Activated CD4-positive, alpha-beta T cell treated with anti-CD3 and anti-CD28 coated beads, Interleukin-2, amount 10 ng/mL, durations not matched to agents 24 days and 14 days (primary cell): ENCODE results near the gene TPCN2. TPM values are rescaled to one million over a fixed set of nuclear protein-coding genes. Genes with fewer than 3 reads are reported as not detected.
"Not testable (repeated sequence)": the region's sequence is repeated elsewhere in the genome, so short reads cannot be mapped to it uniquely, and the experiment has no call there.

Experiments
- DNase-seq: peaks from one replicate; pipeline ENCODE4 v3.0.0; 2022
- H3K27ac Mint-ChIP-seq: one replicate; pipeline ENCODE4 v1.8.0; 2022; ENCODE audit warnings: mild to moderate bottlenecking, mixed read lengths
- H3K27me3 Mint-ChIP-seq: one replicate; pipeline ENCODE4 v1.8.0; 2022; ENCODE audit warnings: mixed read lengths
- H3K36me3 Mint-ChIP-seq: one replicate; pipeline ENCODE4 v1.8.0; 2022; ENCODE audit warnings: low read depth, mild to moderate bottlenecking, mixed read lengths
- H3K4me1 Mint-ChIP-seq: one replicate; pipeline ENCODE4 v1.8.0; 2021; ENCODE audit warnings: mixed read lengths
- H3K4me3 Mint-ChIP-seq: one replicate; pipeline ENCODE4 v1.8.0; 2022; ENCODE audit warnings: mild to moderate bottlenecking, moderate library complexity, mixed read lengths
- H3K9me3 Mint-ChIP-seq: one replicate; pipeline ENCODE4 v1.8.0; 2021; ENCODE audit warnings: mixed read lengths
- intact Hi-C: fragments of 100-400 bp; cut with micrococcal nuclease; formaldehyde crosslinking; loops from one replicate; pipeline ENCODE4 v1.15.1; 2023
- total RNA-seq: library from RNA; stranded (reverse); gene quantifications from 2 replicates; pipeline ENCODE4 v1.2.3, GENCODE V29; 2022

TPCN2 gene
- total RNA-seq, 1 donor from 2014 or later, result 15.7 TPM

- H3K9me3 Mint-ChIP-seq, result peaks cover 31% of the 10 kb centered on the region
- H3K4me3 Mint-ChIP-seq, result no peak overlapping the region
- no peaks in the 10 kb centered on the region for H3K27me3 Mint-ChIP-seq
- H3K4me1 Mint-ChIP-seq, result peaks cover 11% of the 10 kb centered on the region
- no peak overlapping the region for H3K27ac Mint-ChIP-seq
- no peak for DNase-seq
- H3K36me3 Mint-ChIP-seq, result no peaks in the 10 kb centered on the region
- intact Hi-C loops, result no loop called here
Observed at GRCh38 chr11:69148806-69149205, 100.1 kb downstream of the TPCN2 start.

GRCh38 chr11:69149338-69150045 is 100.8 kb downstream of the TPCN2 start:
- H3K27me3 Mint-ChIP-seq, H3K27ac Mint-ChIP-seq, intact Hi-C loops, H3K4me1 Mint-ChIP-seq, H3K4me3 Mint-ChIP-seq, H3K36me3 Mint-ChIP-seq, DNase-seq: not testable (repeated sequence)
- H3K9me3 Mint-ChIP-seq, result peaks cover 27% of the 10 kb centered on the region

DNA sequence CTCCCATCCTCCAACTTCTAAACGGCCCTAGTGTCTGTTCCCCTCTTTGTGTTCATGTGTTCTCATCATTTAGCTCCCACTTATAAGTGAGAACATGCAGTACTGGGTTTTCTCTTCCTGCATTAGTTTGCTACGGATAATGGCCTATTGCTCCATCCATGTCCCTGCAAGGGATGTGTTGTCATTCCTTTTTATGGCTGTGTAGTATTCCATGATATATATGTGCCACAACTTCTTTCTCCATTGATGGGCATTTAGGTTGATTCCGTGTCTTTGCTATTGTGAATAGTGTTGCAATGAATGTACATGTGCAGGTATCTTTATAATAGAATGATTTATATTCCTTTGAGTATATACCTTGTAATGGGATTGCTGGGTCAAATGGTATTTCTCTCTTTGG is 101.4 kb downstream of the TPCN2 start:
- Mint-ChIP-seq H3K9me3 (peaks cover 22% of the 10 kb centered on the region), H3K36me3 (no peaks in the 10 kb centered on the region), H3K27ac (no peak overlapping the region), H3K4me3 (no peak overlapping the region), H3K4me1 (peaks cover 3% of the 10 kb centered on the region), H3K27me3 (no peaks in the 10 kb centered on the region)
- no peak for DNase-seq
- intact Hi-C loops, result no loop called here

DNA sequence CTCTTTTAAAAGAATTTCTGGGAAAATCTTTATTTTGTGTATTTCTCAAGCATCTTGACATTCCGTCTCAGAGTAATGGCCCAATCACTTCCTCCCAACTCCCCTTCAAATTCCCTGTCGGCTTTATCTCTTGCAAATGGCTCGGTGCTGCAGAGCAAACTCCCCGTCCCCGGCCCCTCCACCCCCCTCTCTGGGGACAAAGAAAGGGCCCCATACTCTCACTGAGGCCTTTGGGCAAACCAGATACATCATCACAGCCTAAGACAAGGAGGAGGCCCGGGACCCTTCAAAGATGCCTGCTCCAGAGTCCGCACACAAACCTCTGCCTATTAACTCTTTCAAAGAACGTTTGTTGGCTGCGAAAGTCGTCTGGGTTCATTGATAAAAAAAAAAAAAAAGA is 103.1 kb downstream of the TPCN2 start:
- peaks cover 3% of the 10 kb centered on the region for H3K4me1 Mint-ChIP-seq
- peaks cover 11% of the 10 kb centered on the region for H3K9me3 Mint-ChIP-seq
- no peaks in the 10 kb centered on the region for H3K27me3 Mint-ChIP-seq
- H3K4me3 Mint-ChIP-seq, result no peak overlapping the region
- H3K27ac Mint-ChIP-seq, result no peak overlapping the region
- intact Hi-C loops, result no loop called here
- H3K36me3 Mint-ChIP-seq, result no peaks in the 10 kb centered on the region
- DNase-seq, result no peak

DNA sequence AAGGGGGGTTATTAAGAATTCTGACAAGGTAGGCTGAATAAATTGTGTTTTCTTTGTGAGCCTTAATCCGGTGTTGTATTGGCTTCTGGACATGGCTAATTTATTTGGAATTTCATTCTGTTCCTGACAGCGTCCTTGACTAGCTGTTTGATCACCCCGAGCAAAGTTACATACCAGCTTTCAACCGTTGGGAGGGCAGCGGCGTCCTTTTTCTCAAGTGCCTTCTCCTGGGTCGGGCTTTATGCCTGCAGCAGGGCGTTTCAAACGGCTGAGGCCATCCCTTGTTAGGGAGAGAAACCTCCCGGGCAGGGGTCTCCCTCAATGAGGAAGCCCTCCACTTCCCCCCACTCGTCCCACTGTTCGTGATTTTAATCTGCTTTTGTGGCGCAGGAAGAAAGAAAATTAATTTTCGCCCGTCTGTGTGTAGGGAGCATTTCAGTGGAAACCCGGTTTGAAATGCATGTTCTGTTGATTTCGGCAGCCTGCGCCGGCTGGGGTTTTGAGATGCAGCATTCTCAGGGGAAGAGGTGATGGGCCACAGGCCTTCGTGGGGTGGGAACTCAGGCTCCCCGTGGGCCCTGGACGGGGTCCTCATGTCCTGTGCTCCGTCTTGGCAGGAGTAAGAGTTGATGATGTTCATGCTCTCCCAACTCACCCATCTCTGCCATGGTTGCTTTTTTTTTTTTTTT is 104.1 kb downstream of the TPCN2 start:
- Mint-ChIP-seq H3K27ac (no peak overlapping the region), H3K4me1 (peaks cover 3% of the 10 kb centered on the region), H3K36me3 (no peaks in the 10 kb centered on the region), H3K27me3 (no peaks in the 10 kb centered on the region), H3K9me3 (peaks cover 11% of the 10 kb centered on the region), H3K4me3 (no peak overlapping the region)
- DNase-seq, result no peak
- intact Hi-C loops, result no loop called here

DNA sequence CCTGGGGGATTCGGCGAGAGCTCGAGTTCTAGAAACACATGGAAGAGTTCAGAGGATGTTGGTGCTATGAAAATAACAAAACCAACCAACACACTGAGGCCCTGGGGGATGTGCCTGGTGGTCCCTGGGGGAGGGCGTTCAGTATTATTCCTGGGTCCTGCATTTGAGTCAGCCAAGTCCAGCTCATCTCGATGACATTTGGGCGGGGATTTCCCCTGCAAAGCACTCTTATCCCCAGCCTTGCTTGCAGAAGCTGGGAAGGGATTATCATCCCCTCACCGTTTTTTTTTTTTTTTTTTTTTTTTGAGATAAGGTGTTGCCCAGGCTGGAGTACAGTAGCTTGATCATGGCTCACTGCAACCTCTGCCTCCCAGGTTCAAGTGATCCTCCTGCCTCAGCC is 104.9 kb downstream of the TPCN2 start:
- no peak overlapping the region for H3K27ac Mint-ChIP-seq
- no peaks in the 10 kb centered on the region for H3K36me3 Mint-ChIP-seq
- no peaks in the 10 kb centered on the region for H3K27me3 Mint-ChIP-seq
- no peak for DNase-seq
- intact Hi-C loops, result no loop called here
- H3K9me3 Mint-ChIP-seq, result peaks cover 8% of the 10 kb centered on the region
- peaks cover 3% of the 10 kb centered on the region for H3K4me1 Mint-ChIP-seq
- H3K4me3 Mint-ChIP-seq, result no peak overlapping the region

DNA sequence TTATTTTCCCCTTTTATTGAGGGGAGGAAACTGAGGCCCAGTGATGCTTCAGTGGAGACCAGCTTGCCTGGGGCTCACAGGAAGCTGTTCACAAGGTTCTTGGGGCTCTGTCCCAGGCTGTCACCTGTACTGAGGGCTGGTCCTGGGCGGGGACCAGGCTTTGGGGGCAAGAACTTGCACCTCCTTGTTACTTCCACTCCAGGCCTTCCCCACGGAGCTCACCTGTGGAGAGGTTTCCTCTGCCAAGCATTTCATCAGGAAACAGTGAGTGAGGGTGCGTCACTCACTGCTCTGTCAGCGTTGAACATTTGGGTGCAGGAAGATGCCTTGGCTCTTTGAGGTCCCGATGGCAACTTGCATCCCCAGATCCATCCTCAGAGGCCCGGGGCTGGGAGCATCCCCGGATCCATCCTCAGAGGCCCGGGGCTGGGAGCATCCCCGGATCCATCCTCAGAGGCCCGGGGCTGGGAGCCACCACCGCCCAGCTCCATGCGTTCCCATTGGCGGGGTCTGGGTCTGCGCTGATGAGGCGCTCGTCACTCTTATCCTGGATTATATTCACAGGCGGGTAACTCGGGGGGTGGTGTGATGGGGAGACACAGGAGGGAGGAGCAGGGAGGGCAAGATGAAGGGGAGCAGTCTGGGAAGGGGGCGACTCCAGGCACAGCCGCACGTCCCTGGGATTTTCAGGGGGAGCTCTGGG is 105.6 kb downstream of the TPCN2 start:
- Mint-ChIP-seq H3K9me3 (peaks cover 3% of the 10 kb centered on the region), H3K27me3 (no peaks in the 10 kb centered on the region), H3K4me1 (no peaks in the 10 kb centered on the region), H3K27ac (no peak overlapping the region), H3K4me3 (no peak overlapping the region), H3K36me3 (no peaks in the 10 kb centered on the region)
- intact Hi-C loops, result no loop called here
- no peak for DNase-seq

GRCh38 chr11:69154938-69155301 is 106.2 kb downstream of the TPCN2 start:
- Mint-ChIP-seq H3K4me3 (no peak overlapping the region), H3K4me1 (no peaks in the 10 kb centered on the region), H3K27ac (no peak overlapping the region), H3K27me3 (no peaks in the 10 kb centered on the region), H3K9me3 (peaks cover 3% of the 10 kb centered on the region), H3K36me3 (no peaks in the 10 kb centered on the region)
- intact Hi-C loops, result no loop called here
- DNase-seq, result no peak

- no peak for DNase-seq
- intact Hi-C loops, result no loop called here
- H3K9me3 Mint-ChIP-seq, result no peaks in the 10 kb centered on the region
- no peaks in the 10 kb centered on the region for H3K36me3 Mint-ChIP-seq
- no peak within 1 kb of the TSS for H3K4me3 Mint-ChIP-seq
- no peaks in the 10 kb centered on the region for H3K4me1 Mint-ChIP-seq
- H3K27me3 Mint-ChIP-seq, result no peaks in the 10 kb centered on the region
- H3K27ac Mint-ChIP-seq, result no peak within 1 kb of the TSS
Observed at GRCh38 chr11:69155302-69156234, 106.8 kb downstream of the TPCN2 start, which contains the start of gene SMIM38. Gene SMIM38 (plus strand): TSS chr11:69155935. CDS start chr11:69157847, 1,912 bp downstream.

GRCh38 chr11:69156235-69156639 is 107.5 kb downstream of the TPCN2 start:
- Mint-ChIP-seq H3K4me1 (no peaks in the 10 kb centered on the region), H3K4me3 (no peak overlapping the region), H3K9me3 (no peaks in the 10 kb centered on the region), H3K27me3 (no peaks in the 10 kb centered on the region), H3K27ac (no peak overlapping the region), H3K36me3 (no peaks in the 10 kb centered on the region)
- intact Hi-C loops, result no loop called here
- DNase-seq, result no peak

GRCh38 chr11:69156673-69157155 is 108.0 kb downstream of the TPCN2 start:
- no peaks in the 10 kb centered on the region for H3K36me3 Mint-ChIP-seq

DNA sequence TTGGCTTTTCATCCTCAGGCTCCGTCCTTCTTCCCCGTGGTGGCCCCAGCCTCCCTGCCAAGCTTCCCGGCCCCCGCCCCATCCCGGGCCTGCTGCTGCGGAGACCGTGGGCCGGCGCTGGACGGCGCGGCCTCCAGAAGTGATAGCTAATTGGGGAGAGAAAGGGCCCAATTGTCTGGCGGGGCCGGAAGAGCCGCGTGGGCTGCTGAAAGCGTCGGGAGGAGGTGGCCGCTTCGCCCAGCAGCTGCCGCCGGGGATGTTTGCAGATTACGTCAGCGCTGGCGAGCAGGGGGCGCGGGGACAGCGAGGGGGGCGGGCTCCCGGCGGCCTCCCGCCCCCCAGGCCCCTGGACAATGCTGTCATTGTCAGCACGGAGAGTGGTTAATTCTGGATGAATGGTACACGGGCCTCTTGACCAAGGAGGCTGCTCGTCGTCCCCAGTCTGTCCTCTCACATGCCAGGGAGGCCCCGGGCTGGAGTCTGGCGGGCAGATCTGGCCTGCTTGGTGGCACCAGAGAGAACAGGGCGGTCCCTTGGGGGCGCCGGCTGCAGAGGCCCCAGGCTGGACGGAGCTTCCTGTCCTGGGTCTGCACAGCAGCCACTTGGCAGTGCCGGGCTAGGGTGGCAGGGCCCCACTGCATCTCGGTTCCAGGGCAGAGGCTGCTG is 108.6 kb downstream of the TPCN2 start:
- H3K36me3 Mint-ChIP-seq, result no peaks in the 10 kb centered on the region
- DNase-seq, result no peak
- H3K27me3 Mint-ChIP-seq, result no peaks in the 10 kb centered on the region
- H3K27ac Mint-ChIP-seq, result no peak overlapping the region
- H3K4me3 Mint-ChIP-seq, result no peak overlapping the region
- no peaks in the 10 kb centered on the region for H3K4me1 Mint-ChIP-seq
- no peaks in the 10 kb centered on the region for H3K9me3 Mint-ChIP-seq
- intact Hi-C loops, result no loop called here

More at GRCh38 chr11:69156673-69157155, 108.0 kb downstream of the TPCN2 start:
- Mint-ChIP-seq H3K27ac (no peak overlapping the region), H3K4me3 (no peak overlapping the region), H3K9me3 (no peaks in the 10 kb centered on the region), H3K4me1 (no peaks in the 10 kb centered on the region), H3K27me3 (no peaks in the 10 kb centered on the region)
- intact Hi-C loops, result no loop called here
- no peak for DNase-seq

GRCh38 chr11:69157822-69158231 is 109.1 kb downstream of the TPCN2 start:
- H3K36me3 Mint-ChIP-seq, result peaks cover 2% of the 10 kb centered on the region
- peaks cover 4% of the 10 kb centered on the region for H3K9me3 Mint-ChIP-seq

More at GRCh38 chr11:69157822-69158231, 109.1 kb downstream of the TPCN2 start:
- Mint-ChIP-seq H3K27me3 (no peaks in the 10 kb centered on the region), H3K4me1 (no peaks in the 10 kb centered on the region), H3K27ac (no peak overlapping the region), H3K4me3 (no peak overlapping the region)
- DNase-seq, result no peak
- intact Hi-C loops, result no loop called here
